ENCODE results near the gene TLCD5.

Gene TLCD5

DNA sequence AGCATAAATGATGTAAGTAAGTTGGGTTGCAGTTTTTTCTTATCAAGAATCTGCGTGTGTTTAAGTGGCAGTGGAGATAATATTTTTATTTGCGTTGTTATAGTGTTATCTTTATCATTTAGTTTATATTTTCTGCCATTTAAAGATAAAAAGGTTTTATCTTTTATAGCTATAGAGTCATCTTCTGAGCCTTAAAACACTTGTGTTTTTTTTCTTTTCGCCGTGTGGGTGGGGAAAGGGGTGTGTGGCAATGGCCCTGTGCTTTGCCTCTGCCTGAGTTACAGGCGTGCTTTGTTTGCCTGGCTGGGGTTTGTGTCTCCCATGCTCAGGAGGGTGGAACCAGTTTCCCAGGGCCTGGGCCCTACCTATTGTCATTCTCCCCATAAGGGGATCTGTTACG, 27.3 kb downstream of the TLCD5 start:
- H3K36me3 ChIP-seq (ENCODE audit: low read depth), result no peaks in the 10 kb centered on the region
- ATAC-seq (ENCODE audit: low read depth), result no peak
- no peaks in the 10 kb centered on the region for H3K27me3 ChIP-seq (ENCODE audit: insufficient read depth, poor library complexity, severe bottlenecking)
- no peak for DNase-seq (ENCODE audit: low spot score)
- TF ChIP-seq, protein P1, sequence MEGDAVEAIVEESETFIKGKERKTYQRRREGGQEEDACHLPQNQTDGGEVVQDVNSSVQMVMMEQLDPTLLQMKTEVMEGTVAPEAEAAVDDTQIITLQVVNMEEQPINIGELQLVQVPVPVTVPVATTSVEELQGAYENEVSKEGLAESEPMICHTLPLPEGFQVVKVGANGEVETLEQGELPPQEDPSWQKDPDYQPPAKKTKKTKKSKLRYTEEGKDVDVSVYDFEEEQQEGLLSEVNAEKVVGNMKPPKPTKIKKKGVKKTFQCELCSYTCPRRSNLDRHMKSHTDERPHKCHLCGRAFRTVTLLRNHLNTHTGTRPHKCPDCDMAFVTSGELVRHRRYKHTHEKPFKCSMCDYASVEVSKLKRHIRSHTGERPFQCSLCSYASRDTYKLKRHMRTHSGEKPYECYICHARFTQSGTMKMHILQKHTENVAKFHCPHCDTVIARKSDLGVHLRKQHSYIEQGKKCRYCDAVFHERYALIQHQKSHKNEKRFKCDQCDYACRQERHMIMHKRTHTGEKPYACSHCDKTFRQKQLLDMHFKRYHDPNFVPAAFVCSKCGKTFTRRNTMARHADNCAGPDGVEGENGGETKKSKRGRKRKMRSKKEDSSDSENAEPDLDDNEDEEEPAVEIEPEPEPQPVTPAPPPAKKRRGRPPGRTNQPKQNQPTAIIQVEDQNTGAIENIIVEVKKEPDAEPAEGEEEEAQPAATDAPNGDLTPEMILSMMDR (IDR thresholded peaks at IDR 0.05; ENCODE audit: poor library complexity, severe bottlenecking), result no peak
- no peaks in the 10 kb centered on the region for H3K4me1 ChIP-seq (ENCODE audit: insufficient read depth, poor library complexity, severe bottlenecking)
- H3K9me3 ChIP-seq (ENCODE audit: severe bottlenecking), result no peaks in the 10 kb centered on the region
- H3K4me3 ChIP-seq (ENCODE audit: severe bottlenecking), result no peak overlapping the region
- no peak overlapping the region for H3K27ac ChIP-seq (ENCODE audit: poor library complexity, severe bottlenecking)

DNA sequence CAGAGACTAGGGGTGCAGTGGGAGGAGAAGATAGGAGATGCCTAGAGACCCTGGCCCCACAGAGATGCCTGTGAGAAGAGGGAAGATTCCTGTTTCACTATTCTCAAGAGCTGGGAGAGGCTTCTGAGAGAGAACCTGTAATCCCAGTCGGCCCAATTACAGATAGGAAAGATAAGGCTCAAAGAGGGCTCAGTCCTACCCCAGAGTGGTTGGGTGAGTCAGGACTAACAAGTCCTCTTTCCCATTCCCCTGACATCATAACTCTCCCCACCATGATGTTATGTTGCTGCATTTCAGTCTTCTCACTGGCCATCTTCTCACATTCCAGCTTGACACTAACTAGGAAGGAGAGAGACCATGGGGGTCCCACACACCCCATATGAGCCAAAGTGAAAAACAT, 29.0 kb downstream of the TLCD5 start:
- H3K27me3 ChIP-seq (ENCODE audit: insufficient read depth, poor library complexity, severe bottlenecking), result no peaks in the 10 kb centered on the region
- no peaks in the 10 kb centered on the region for H3K9me3 ChIP-seq (ENCODE audit: severe bottlenecking)
- TF ChIP-seq, protein P1 (IDR thresholded peaks at IDR 0.05; ENCODE audit: poor library complexity, severe bottlenecking), result no peak
- no peak overlapping the region for H3K4me3 ChIP-seq (ENCODE audit: severe bottlenecking)
- H3K36me3 ChIP-seq (ENCODE audit: low read depth), result no peaks in the 10 kb centered on the region
- no peak overlapping the region for H3K27ac ChIP-seq (ENCODE audit: poor library complexity, severe bottlenecking)
- no peak for ATAC-seq (ENCODE audit: low read depth)
- no peaks in the 10 kb centered on the region for H3K4me1 ChIP-seq (ENCODE audit: insufficient read depth, poor library complexity, severe bottlenecking)
- no peak for DNase-seq (ENCODE audit: low spot score)

DNA sequence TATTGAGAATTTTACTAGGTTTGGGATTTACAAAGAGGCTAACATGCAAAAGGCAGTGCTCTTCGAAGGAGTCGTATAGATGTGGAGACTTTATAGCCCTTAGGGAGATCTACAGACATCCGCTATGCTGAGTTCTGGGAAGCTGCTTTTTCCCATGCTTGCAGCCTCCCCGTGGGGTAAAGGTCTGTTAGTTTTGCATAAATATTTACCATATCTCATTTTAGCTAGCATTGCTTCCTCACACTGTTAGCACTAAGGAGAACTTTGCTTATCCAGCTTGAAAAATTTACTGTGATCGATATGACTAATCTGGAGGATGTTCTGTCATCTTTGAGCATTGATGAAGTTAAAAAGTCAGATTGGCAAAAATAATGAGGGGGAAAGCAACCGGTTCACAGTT, 29.7 kb downstream of the TLCD5 start:
- TF ChIP-seq, protein P1 (IDR thresholded peaks at IDR 0.05; ENCODE audit: poor library complexity, severe bottlenecking), result no peak
- no peak overlapping the region for H3K4me3 ChIP-seq (ENCODE audit: severe bottlenecking)
- no peaks in the 10 kb centered on the region for H3K9me3 ChIP-seq (ENCODE audit: severe bottlenecking)
- ATAC-seq (ENCODE audit: low read depth), result no peak
- no peak for DNase-seq (ENCODE audit: low spot score)
- H3K36me3 ChIP-seq (ENCODE audit: low read depth), result no peaks in the 10 kb centered on the region
- H3K4me1 ChIP-seq (ENCODE audit: insufficient read depth, poor library complexity, severe bottlenecking), result no peaks in the 10 kb centered on the region
- H3K27me3 ChIP-seq (ENCODE audit: insufficient read depth, poor library complexity, severe bottlenecking), result no peaks in the 10 kb centered on the region
- no peak overlapping the region for H3K27ac ChIP-seq (ENCODE audit: poor library complexity, severe bottlenecking)

DNA sequence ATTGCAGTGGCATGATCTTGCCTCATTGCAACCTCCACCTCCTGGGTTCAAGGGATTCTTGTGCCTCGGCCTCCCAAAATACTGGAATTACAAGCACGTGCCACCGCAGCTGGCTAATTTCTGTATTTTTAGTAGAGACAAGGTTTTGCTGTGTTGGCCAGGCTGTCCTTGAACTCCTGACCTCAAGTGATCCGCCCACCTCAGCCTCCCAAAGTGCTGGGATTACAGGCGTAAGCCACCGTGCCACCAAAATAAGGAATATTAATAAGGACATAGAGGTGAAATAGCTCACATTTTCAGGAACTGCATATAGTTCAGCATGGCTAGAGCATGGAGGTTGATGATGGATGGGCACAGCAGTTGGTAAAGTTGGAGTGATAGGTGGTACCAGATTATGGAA, 32.5 kb downstream of the TLCD5 start:
- ATAC-seq (ENCODE audit: low read depth) (no peak), DNase-seq (ENCODE audit: low spot score) (no peak)
- Histone ChIP-seq H3K4me3 (ENCODE audit: severe bottlenecking) (no peak overlapping the region), H3K27ac (ENCODE audit: poor library complexity, severe bottlenecking) (no peak overlapping the region), H3K27me3 (ENCODE audit: insufficient read depth, poor library complexity, severe bottlenecking) (no peaks in the 10 kb centered on the region), H3K9me3 (ENCODE audit: severe bottlenecking) (no peaks in the 10 kb centered on the region), H3K4me1 (ENCODE audit: insufficient read depth, poor library complexity, severe bottlenecking) (no peaks in the 10 kb centered on the region), H3K36me3 (ENCODE audit: low read depth) (no peaks in the 10 kb centered on the region)
- TF ChIP-seq, protein P1 (IDR thresholded peaks at IDR 0.05; ENCODE audit: poor library complexity, severe bottlenecking), result no peak

DNA sequence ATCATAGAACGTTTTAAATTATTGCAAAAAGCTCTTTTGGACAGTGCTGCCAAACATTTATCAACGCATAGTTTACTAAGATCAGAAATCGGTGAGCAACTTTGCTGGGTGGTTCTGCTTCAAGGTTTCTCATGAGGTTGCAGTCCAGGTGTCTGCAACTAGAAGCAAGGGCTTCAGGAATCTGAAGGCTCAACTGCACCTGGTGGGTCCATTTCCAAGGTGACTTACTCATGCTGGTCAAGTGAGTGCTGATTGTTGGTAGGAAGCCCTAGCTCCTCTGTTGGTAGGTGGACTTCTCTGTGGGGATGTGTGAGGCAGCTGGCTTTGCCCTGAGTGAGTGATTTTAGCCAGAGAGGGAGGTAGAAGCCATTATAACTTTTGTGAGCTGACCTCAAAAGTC, 33.6 kb downstream of the TLCD5 start:
- H3K4me1 ChIP-seq (ENCODE audit: insufficient read depth, poor library complexity, severe bottlenecking), result peaks cover 7% of the 10 kb centered on the region
- no peaks in the 10 kb centered on the region for H3K36me3 ChIP-seq (ENCODE audit: low read depth)
- no peak overlapping the region for H3K4me3 ChIP-seq (ENCODE audit: severe bottlenecking)
- H3K27me3 ChIP-seq (ENCODE audit: insufficient read depth, poor library complexity, severe bottlenecking), result no peaks in the 10 kb centered on the region
- no peak for DNase-seq (ENCODE audit: low spot score)
- no peaks in the 10 kb centered on the region for H3K9me3 ChIP-seq (ENCODE audit: severe bottlenecking)
- no peak for ATAC-seq (ENCODE audit: low read depth)
- TF ChIP-seq, protein P1 (IDR thresholded peaks at IDR 0.05; ENCODE audit: poor library complexity, severe bottlenecking), result no peak
- no peak overlapping the region for H3K27ac ChIP-seq (ENCODE audit: poor library complexity, severe bottlenecking)
